Natural killer cell (primary cell): ENCODE data around the gene DMTF1. TPM values are rescaled to one million over a fixed set of nuclear protein-coding genes. Genes with fewer than 3 reads are reported as not detected.

Experiments used
- ATAC-seq, 3 donors: fragments of 150-1000 bp in 2 of 3; fragments of 200-7000 bp in 1 of 3; cut with Tn5 transposase; 1 replicate in 1 of 3; 2 replicates in 2 of 3; pipeline ENCODE4 v1.10.0; 2021; ENCODE audit warnings: mild to moderate bottlenecking in 2 of 3, moderate library complexity in 2 of 3
- DNase-seq, 2 donors: peaks; one replicate each; pipeline versions ENCODE4 v3.0.0 to v3.0.0-alpha.2; 2013 to 2021; ENCODE audit warnings: mixed read lengths in 1 of 2
- H3K27ac ChIP-seq: one replicate; pipeline ENCODE4 v1.5.1; 2013; ENCODE audit warnings: mild to moderate bottlenecking, low read length
- H3K27me3 ChIP-seq: one replicate; pipeline ENCODE4 v1.6.1; 2013; ENCODE audit warnings: low read length; ENCODE audit not compliant: control insufficient read depth, insufficient read depth
- H3K36me3 ChIP-seq: one replicate; pipeline ENCODE4 v1.6.1; 2013; ENCODE audit warnings: low read length; ENCODE audit not compliant: control insufficient read depth, insufficient read depth
- H3K4me1 ChIP-seq: one replicate; pipeline ENCODE4 v1.6.1; 2013; ENCODE audit warnings: low read length; ENCODE audit not compliant: control insufficient read depth, insufficient read depth
- H3K4me3 ChIP-seq: one replicate; pipeline ENCODE4 v1.5.1; 2013; ENCODE audit warnings: low read length
- H3K9me3 ChIP-seq: one replicate; pipeline ENCODE4 v1.6.1; 2013; ENCODE audit warnings: low read length; ENCODE audit not compliant: control insufficient read depth, insufficient read depth
- H3K27ac Mint-ChIP-seq, 2 donors: one replicate each; pipeline ENCODE4 v1.8.0; 2022; ENCODE audit warnings: mild to moderate bottlenecking in 2 of 2, mixed read lengths in 2 of 2, moderate library complexity in 1 of 2
- H3K27me3 Mint-ChIP-seq, 2 donors: one replicate each; pipeline ENCODE4 v1.8.0; 2022; ENCODE audit warnings: low read depth in 2 of 2, mixed read lengths in 2 of 2
- H3K36me3 Mint-ChIP-seq: one replicate; pipeline ENCODE4 v1.8.0; 2022; ENCODE audit warnings: mixed read lengths
- H3K4me1 Mint-ChIP-seq, 2 donors: one replicate each; pipeline ENCODE4 v1.8.0; 2022; ENCODE audit warnings: mixed read lengths in 2 of 2
- H3K4me3 Mint-ChIP-seq: one replicate; pipeline ENCODE4 v1.8.0; 2022; ENCODE audit warnings: mild to moderate bottlenecking, moderate library complexity, mixed read lengths
- H3K9me3 Mint-ChIP-seq, 2 donors: one replicate each; pipeline ENCODE4 v1.8.0; 2022; ENCODE audit warnings: mixed read lengths in 2 of 2
- CTCF ChIP-seq: fragments of 200-600 bp; IDR thresholded peaks from one replicate; pipeline ENCODE4 v1.8.0; 2022; ENCODE audit warnings: antibody characterized with exemption
- WGBS: methylation state at CpG from one replicate; pipeline ENCODE4 v1.1.7; 2013; ENCODE audit warnings: missing lambda C conversion rate; ENCODE audit not compliant: insufficient coverage; 5-methylcytosine and 5-hydroxymethylcytosine counted together
- intact Hi-C: fragments of 100-400 bp; cut with micrococcal nuclease; formaldehyde crosslinking; loops from one replicate; pipeline ENCODE4 v1.14.2; 2022
- total RNA-seq, 4 donors: library from RNA; stranded (reverse); fragments of 120-200 nt in 1 of 4; gene quantifications; one replicate each; pipeline versions ENCODE4 v1.2.3 to v1.2.4, GENCODE V29; 2013 to 2022

DMTF1 gene
- total RNA-seq, 3 donors from 2014 or later (not counting 1 experiment from before 2014, with no cell fraction given): 154 to 178 (median 160) TPM

GRCh38 chr7:87127019-87127418 lies 25.2 kb upstream of the DMTF1 start:
- no peak overlapping the region for H3K4me3 ChIP-seq
- 81% methylated on average over 6 of the region's 7 CpGs for WGBS
- H3K4me1 ChIP-seq: no peaks in the 10 kb centered on the region
- no peak overlapping the region for H3K27ac ChIP-seq
- H3K27me3 ChIP-seq: no peaks in the 10 kb centered on the region
- H3K36me3 Mint-ChIP-seq: no peaks in the 10 kb centered on the region
- no peaks in the 10 kb centered on the region for H3K36me3 ChIP-seq
- H3K9me3 ChIP-seq: no peaks in the 10 kb centered on the region
- no peaks in the 10 kb centered on the region for H3K4me1 Mint-ChIP-seq
- H3K9me3 Mint-ChIP-seq: no peaks in the 10 kb centered on the region
- TF ChIP-seq CTCF: no peak
- ATAC-seq: no peak
- DNase-seq: no peak
- H3K27ac Mint-ChIP-seq: no peak overlapping the region
- intact Hi-C loops: no loop called here
- H3K4me3 Mint-ChIP-seq: no peak overlapping the region
- H3K27me3 Mint-ChIP-seq: peaks cover 3 to 19% of the 10 kb centered on the region in 2 donors

- no peak for TF ChIP-seq CTCF
- H3K27me3 Mint-ChIP-seq: peaks cover 12 to 32% of the 10 kb centered on the region in 2 donors
- H3K27ac Mint-ChIP-seq: no peak overlapping the region
- no peak for ATAC-seq
- H3K4me3 Mint-ChIP-seq: no peak overlapping the region
- H3K27me3 ChIP-seq: no peaks in the 10 kb centered on the region
- H3K36me3 Mint-ChIP-seq: no peaks in the 10 kb centered on the region
- H3K36me3 ChIP-seq: no peaks in the 10 kb centered on the region
- WGBS: 97% methylated on average over 4 of the region's 4 CpGs
- H3K4me1 ChIP-seq: no peaks in the 10 kb centered on the region
- intact Hi-C loops: no loop called here
- no peak overlapping the region for H3K27ac ChIP-seq
- DNase-seq: no peak
- no peak overlapping the region for H3K4me3 ChIP-seq
- H3K9me3 Mint-ChIP-seq: no peaks in the 10 kb centered on the region
- no peaks in the 10 kb centered on the region for H3K4me1 Mint-ChIP-seq
- no peaks in the 10 kb centered on the region for H3K9me3 ChIP-seq
Observed at GRCh38 chr7:87128861-87129267, 23.4 kb upstream of the DMTF1 start.

GRCh38 chr7:87129332-87129731 lies 22.9 kb upstream of the DMTF1 start:
- H3K9me3 ChIP-seq: no peaks in the 10 kb centered on the region
- H3K27me3 ChIP-seq: no peaks in the 10 kb centered on the region
- peaks cover 12 to 37% of the 10 kb centered on the region in 2 donors for H3K27me3 Mint-ChIP-seq
- no peaks in the 10 kb centered on the region for H3K4me1 Mint-ChIP-seq
- no peak overlapping the region for H3K4me3 Mint-ChIP-seq
- no peak overlapping the region for H3K4me3 ChIP-seq
- H3K36me3 Mint-ChIP-seq: no peaks in the 10 kb centered on the region
- no peaks in the 10 kb centered on the region for H3K9me3 Mint-ChIP-seq
- no peak overlapping the region for H3K27ac ChIP-seq
- 94% methylated on average over 3 of the region's 3 CpGs for WGBS
- no peak overlapping the region for H3K27ac Mint-ChIP-seq
- intact Hi-C loops: no loop called here
- DNase-seq (no peak), ATAC-seq (no peak)
- no peak for TF ChIP-seq CTCF
- no peaks in the 10 kb centered on the region for H3K36me3 ChIP-seq
- no peaks in the 10 kb centered on the region for H3K4me1 ChIP-seq

- Mint-ChIP-seq H3K4me3 (no peak overlapping the region), H3K9me3 (no peaks in the 10 kb centered on the region), H3K27me3 (peaks cover 12 to 38% of the 10 kb centered on the region in 2 donors), H3K36me3 (no peaks in the 10 kb centered on the region), H3K27ac (no peak overlapping the region), H3K4me1 (no peaks in the 10 kb centered on the region)
- ATAC-seq (no peak), DNase-seq (no peak)
- no peak overlapping the region for H3K27ac ChIP-seq
- intact Hi-C loops: no loop called here
- no peaks in the 10 kb centered on the region for H3K36me3 ChIP-seq
- WGBS: 79% methylated on average over 3 of the region's 3 CpGs
- no peak overlapping the region for H3K4me3 ChIP-seq
- no peaks in the 10 kb centered on the region for H3K4me1 ChIP-seq
- no peak for TF ChIP-seq CTCF
- H3K27me3 ChIP-seq: no peaks in the 10 kb centered on the region
- H3K9me3 ChIP-seq: no peaks in the 10 kb centered on the region
Observed at GRCh38 chr7:87129848-87130247, 22.4 kb upstream of the DMTF1 start.
